ENCODE measurements around the gene BMAL1.
"Not testable (repeated sequence)": the region's sequence is repeated elsewhere in the genome, so short reads cannot be mapped to it uniquely, and the experiment has no call there.

The BMAL1 gene

DNA sequence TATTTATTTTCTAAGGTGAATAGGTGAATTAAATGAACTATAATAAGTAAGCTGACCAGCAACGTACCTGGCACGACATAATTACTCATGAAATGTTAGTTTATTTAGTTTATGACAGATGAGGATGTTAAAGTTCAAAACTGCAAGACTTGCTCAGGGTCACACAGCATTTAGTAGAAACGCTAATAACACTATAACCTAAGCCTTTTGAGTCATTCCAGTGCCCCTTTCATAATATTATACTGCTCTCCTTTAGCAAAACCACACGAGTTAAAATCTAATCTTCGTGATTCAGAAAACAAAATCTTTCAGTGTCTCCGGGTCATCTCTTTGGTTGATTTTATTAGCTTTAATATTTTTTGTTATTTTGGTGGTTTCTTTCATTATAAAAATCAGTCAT, 145.8 kb downstream of the BMAL1 start:
- DNase-seq = no peak
- Mint-ChIP-seq H3K27me3 (ENCODE audit: low read depth, poor library complexity) (no peaks in the 10 kb centered on the region), H3K27ac (no peak overlapping the region), H3K9me3 (peaks cover 38% of the 10 kb centered on the region), H3K36me3 (ENCODE audit: low read depth) (peaks cover 43% of the 10 kb centered on the region), H3K4me3 (no peak overlapping the region), H3K4me1 (no peaks in the 10 kb centered on the region)
- TF ChIP-seq, protein P1, sequence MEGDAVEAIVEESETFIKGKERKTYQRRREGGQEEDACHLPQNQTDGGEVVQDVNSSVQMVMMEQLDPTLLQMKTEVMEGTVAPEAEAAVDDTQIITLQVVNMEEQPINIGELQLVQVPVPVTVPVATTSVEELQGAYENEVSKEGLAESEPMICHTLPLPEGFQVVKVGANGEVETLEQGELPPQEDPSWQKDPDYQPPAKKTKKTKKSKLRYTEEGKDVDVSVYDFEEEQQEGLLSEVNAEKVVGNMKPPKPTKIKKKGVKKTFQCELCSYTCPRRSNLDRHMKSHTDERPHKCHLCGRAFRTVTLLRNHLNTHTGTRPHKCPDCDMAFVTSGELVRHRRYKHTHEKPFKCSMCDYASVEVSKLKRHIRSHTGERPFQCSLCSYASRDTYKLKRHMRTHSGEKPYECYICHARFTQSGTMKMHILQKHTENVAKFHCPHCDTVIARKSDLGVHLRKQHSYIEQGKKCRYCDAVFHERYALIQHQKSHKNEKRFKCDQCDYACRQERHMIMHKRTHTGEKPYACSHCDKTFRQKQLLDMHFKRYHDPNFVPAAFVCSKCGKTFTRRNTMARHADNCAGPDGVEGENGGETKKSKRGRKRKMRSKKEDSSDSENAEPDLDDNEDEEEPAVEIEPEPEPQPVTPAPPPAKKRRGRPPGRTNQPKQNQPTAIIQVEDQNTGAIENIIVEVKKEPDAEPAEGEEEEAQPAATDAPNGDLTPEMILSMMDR (IDR thresholded peaks at IDR 0.05) = no peak

DNA sequence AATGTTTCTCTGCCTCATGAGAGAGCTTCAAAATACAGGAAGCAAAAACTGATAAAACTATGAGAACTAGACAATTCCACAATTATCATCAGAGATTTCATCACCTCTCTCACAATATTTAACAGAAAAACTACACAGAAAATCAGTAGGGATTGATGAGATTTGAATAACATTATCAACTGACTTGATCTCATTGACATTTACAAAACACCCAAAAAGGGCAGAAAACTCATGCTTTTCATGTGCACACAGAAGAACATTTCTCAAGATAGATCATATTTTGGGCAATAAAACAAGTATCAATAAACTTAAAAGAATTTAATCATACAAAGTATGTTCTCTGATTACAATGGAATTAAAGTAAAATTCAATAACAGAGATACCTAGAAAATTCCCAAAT, 149.8 kb downstream of the BMAL1 start:
- no peak for DNase-seq
- H3K9me3 Mint-ChIP-seq = peaks cover 54% of the 10 kb centered on the region
- TF ChIP-seq, protein P1 (IDR thresholded peaks at IDR 0.05) = no peak
- H3K4me3 Mint-ChIP-seq = no peak overlapping the region
- no peak overlapping the region for H3K27ac Mint-ChIP-seq
- no peaks in the 10 kb centered on the region for H3K4me1 Mint-ChIP-seq
- H3K27me3 Mint-ChIP-seq (ENCODE audit: low read depth, poor library complexity) = no peaks in the 10 kb centered on the region
- H3K36me3 Mint-ChIP-seq (ENCODE audit: low read depth) = peaks cover 60% of the 10 kb centered on the region

DNA sequence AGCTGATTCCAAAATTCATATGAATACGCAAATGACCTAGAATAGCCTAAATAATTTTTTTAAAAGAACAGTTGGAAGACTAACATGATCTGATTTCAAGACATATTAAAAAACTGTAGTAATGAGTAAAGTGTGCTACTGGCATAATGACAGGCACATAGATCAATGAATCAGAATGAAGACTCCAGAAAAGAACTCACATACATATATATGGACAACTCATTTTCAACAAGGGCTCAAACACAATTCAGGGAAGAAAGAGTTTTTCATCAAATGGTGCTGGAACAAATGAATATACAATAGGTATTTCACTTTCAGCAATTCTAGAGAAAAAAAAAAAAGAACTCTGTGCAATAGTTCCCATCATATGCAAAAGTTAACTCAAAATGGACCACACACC, 151.7 kb downstream of the BMAL1 start:
- TF ChIP-seq, protein P1 (IDR thresholded peaks at IDR 0.05) = no peak
- Mint-ChIP-seq H3K4me3 (no peak overlapping the region), H3K27ac (no peak overlapping the region), H3K4me1 (peaks cover 6% of the 10 kb centered on the region), H3K36me3 (ENCODE audit: low read depth) (peaks cover 60% of the 10 kb centered on the region), H3K9me3 (peaks cover 54% of the 10 kb centered on the region), H3K27me3 (ENCODE audit: low read depth, poor library complexity) (no peaks in the 10 kb centered on the region)
- no peak for DNase-seq

DNA sequence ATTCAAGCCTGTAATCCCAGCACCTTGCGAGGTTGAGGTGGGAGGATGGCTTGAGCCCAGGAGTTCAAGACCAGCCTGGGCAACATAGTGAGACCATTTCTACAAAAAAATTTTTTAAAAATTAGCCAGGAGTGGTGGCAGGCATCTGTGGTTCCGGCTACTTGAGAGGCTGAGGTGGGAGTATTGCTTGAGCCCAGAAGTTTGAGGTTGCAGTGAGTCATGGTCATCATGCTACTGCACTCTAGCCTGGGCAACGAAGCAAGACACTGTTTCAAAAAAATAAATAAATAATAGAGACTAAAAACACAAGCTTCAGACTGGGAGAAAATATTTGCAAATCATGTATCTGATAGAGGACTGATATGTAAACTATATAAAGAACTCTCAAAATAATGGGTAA, 152.2 kb downstream of the BMAL1 start:
- no peaks in the 10 kb centered on the region for H3K27me3 Mint-ChIP-seq (ENCODE audit: low read depth, poor library complexity)
- H3K9me3 Mint-ChIP-seq = peaks cover 51% of the 10 kb centered on the region
- DNase-seq = no peak
- peaks cover 6% of the 10 kb centered on the region for H3K4me1 Mint-ChIP-seq
- H3K27ac Mint-ChIP-seq = no peak overlapping the region
- TF ChIP-seq, protein P1 (IDR thresholded peaks at IDR 0.05) = no peak
- H3K4me3 Mint-ChIP-seq = no peak overlapping the region
- H3K36me3 Mint-ChIP-seq (ENCODE audit: low read depth) = peaks cover 60% of the 10 kb centered on the region

DNA sequence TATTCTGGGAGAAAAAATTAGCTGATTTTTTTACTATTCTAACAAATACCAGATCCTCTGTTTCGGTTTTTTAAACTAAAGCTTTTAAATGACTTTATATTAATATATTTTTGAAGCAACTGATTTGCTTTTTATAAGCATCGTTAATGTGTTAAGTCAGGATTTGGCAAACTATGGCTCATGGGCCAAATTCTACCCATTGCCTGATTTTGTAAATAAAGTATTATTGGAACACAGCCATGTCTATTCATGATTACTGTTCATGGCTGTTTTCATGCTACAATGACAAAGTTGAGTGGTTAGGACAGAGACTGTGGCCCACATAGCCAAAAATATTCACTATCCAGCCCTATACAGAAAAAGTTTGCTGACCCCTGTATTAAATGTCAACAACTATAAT, 155.8 kb downstream of the BMAL1 start:
- peaks cover 16% of the 10 kb centered on the region for H3K9me3 Mint-ChIP-seq
- H3K4me3 Mint-ChIP-seq = no peak overlapping the region
- peaks cover 26% of the 10 kb centered on the region for H3K36me3 Mint-ChIP-seq (ENCODE audit: low read depth)
- no peaks in the 10 kb centered on the region for H3K27me3 Mint-ChIP-seq (ENCODE audit: low read depth, poor library complexity)
- no peak overlapping the region for H3K27ac Mint-ChIP-seq
- no peak for DNase-seq
- H3K4me1 Mint-ChIP-seq = peaks cover 6% of the 10 kb centered on the region
- TF ChIP-seq, protein P1 (IDR thresholded peaks at IDR 0.05) = no peak

DNA sequence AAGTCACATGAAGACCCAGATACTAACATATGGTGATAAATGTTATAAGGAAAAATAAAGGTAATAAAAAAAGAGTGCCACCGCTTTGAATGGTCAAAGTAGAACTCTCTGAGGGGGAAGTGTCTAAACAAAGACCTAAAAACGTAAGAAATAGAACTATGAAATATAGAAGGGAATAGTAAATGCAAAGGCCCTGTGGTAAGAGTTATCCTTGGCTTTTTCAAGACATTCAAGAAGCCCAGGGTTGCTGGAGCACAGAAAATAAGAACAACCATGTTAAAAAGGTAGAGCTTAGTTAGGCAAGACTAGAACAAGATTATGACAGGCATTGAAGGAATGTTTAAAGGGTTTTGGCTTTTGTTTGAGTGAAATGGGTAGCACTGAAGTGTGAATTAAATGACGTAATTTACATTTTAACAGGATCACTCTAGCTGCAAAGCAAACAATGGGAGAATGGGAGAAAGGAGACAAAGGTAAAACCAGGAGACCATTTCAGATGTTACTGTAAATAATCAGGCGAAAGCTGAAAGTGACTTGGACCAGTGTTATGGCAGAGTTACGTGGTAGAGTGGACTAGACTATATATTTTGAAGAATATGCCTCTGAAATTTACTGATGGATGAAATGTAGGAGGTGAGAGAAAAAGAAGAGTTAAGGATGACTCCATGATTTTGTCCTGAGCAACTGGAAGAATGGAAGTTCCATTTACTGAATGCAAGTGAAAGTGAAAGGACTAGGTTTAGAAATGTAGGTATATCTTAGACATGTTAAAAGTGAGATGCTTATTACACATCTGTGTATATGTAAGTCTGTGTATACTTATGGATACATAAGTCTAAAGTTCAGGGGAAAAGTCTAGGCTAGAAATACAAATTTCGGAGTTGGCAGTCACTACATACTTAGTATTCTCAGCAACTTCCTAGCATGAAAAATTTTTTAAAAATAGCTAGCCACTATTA, 156.9 kb downstream of the BMAL1 start:
- TF ChIP-seq, protein P1 (IDR thresholded peaks at IDR 0.05) = no peak
- H3K4me1 Mint-ChIP-seq = peaks cover 6% of the 10 kb centered on the region
- peaks cover 5% of the 10 kb centered on the region for H3K9me3 Mint-ChIP-seq
- H3K4me3 Mint-ChIP-seq = no peak overlapping the region
- DNase-seq = no peak
- H3K27ac Mint-ChIP-seq = no peak overlapping the region
- H3K36me3 Mint-ChIP-seq (ENCODE audit: low read depth) = peaks cover 17% of the 10 kb centered on the region
- no peaks in the 10 kb centered on the region for H3K27me3 Mint-ChIP-seq (ENCODE audit: low read depth, poor library complexity)

DNA sequence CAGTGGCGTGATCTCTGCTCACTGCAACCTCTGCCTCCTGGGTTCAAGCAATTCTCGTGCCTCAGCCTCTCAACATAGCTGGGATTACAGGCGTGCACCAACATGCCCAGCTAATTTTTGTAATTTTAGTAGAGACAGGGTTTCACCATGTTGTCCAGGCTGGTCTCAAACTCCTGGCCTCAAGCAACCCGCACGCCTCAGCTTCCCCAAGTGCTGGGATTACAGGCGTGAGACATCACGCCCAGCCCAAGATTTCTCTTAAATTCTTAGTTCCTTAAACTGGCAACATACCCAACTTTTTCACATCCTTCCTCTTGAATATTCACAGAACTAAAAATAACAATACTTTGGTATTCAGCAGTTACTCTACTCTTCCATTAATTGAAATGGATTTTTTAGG, 159.2 kb downstream of the BMAL1 start:
- H3K27me3 Mint-ChIP-seq (ENCODE audit: low read depth, poor library complexity) = not testable (repeated sequence)

More for the DNA sequence above, 159.2 kb downstream of the BMAL1 start:
- not testable (repeated sequence) for H3K4me1 Mint-ChIP-seq; DNase-seq; H3K4me3 Mint-ChIP-seq; H3K9me3 Mint-ChIP-seq; H3K36me3 Mint-ChIP-seq (ENCODE audit: low read depth); H3K27ac Mint-ChIP-seq
